H1 (cell line): ENCODE measurements around the gene STAT4. TPM values are rescaled to one million over a fixed set of nuclear protein-coding genes. Genes with fewer than 3 reads are reported as not detected.
A peak's percentile ranks its signal among the peaks of the same experiment; 100 is the strongest.

Experiments used
- CTCF ChIA-PET: fragments of 300-600 bp; sonication (Branson Sonifier 250); formaldehyde crosslinking; loops from one replicate; lab custom pipeline; 2021; ENCODE audit not compliant: partially characterized antibody; lab: Charles Lee
- POLR2A ChIA-PET: fragments of 300-600 bp; sonication (Branson Sonifier 250); formaldehyde crosslinking; loops from one replicate; lab custom pipeline; 2021; ENCODE audit warnings: inconsistent platforms; ENCODE audit not compliant: partially characterized antibody; lab: Charles Lee
- DNase-seq, 2 experiments: peaks; one replicate each; pipeline versions ENCODE4 v3.0.0 to v3.0.0-alpha.2; 2010 to 2022; ENCODE audit warnings: low spot score in 2 of 2, low read depth in 1 of 2, mixed read lengths in 1 of 2
- FAIRE-seq: peaks from 2 replicates; lab custom pipeline; 2011; peaks lifted over from hg19 to GRCh38; lab: Jason Lieb, UNC
- H2AFZ ChIP-seq: 2 replicates; pipeline ENCODE4 v1.8.1; 2012; ENCODE audit warnings: low read length, inconsistent platforms
- H2AK5ac ChIP-seq: 2 replicates; pipeline ENCODE4 v1.6.1; 2013; ENCODE audit warnings: low read depth, low read length
- H2BK120ac ChIP-seq: replicated peaks from 2 replicates; pipeline ENCODE3; 2013; ENCODE audit warnings: low read depth, low read length, inconsistent platforms
- H2BK12ac ChIP-seq: 2 replicates; pipeline ENCODE4 v1.6.1; 2013; ENCODE audit warnings: low read depth, low read length
- H2BK15ac ChIP-seq: 2 replicates; pipeline ENCODE4 v1.6.1; 2013; ENCODE audit warnings: low read length
- H2BK20ac ChIP-seq: 2 replicates; pipeline ENCODE4 v1.6.1; 2013; ENCODE audit warnings: low read length
- H2BK5ac ChIP-seq: 2 replicates; pipeline ENCODE4 v1.6.1; 2013; ENCODE audit warnings: low read depth, low read length
- H3K14ac ChIP-seq: 2 replicates; pipeline ENCODE4 v1.6.1; 2013; ENCODE audit warnings: inconsistent platforms; ENCODE audit not compliant: insufficient read length
- H3K18ac ChIP-seq: 2 replicates; pipeline ENCODE4 v1.6.1; 2013; ENCODE audit warnings: low read length; ENCODE audit errors: extremely low read depth
- H3K23ac ChIP-seq: 2 replicates; pipeline ENCODE4 v1.6.1; 2013; ENCODE audit warnings: inconsistent platforms; ENCODE audit not compliant: insufficient read length
- H3K23me2 ChIP-seq: 2 replicates; pipeline ENCODE4 v1.6.1; 2013; ENCODE audit warnings: low read depth, low read length
- H3K27ac ChIP-seq: 2 replicates; pipeline ENCODE4 v1.6.1; 2011; ENCODE audit warnings: low read depth, low read length, inconsistent platforms
- H3K27me3 ChIP-seq, 4 experiments: replicated peaks in 1 of 4; 1 replicate in 1 of 4; 2 replicates in 3 of 4; pipeline versions ENCODE4 v1.6.1 to v1.8.1; 2011 to 2013; ENCODE audit warnings: low read length in 3 of 4, mild to moderate bottlenecking in 3 of 4, inconsistent platforms in 2 of 4, mixed read lengths in 2 of 4, moderate library complexity in 1 of 4; ENCODE audit not compliant: control insufficient read depth in 3 of 4, insufficient read depth in 3 of 4; ENCODE audit errors: extremely low read depth in 1 of 4
- H3K36me3 ChIP-seq, 4 experiments: 2 replicates each; pipeline versions ENCODE4 v1.6.1 to v1.8.1; 2011 to 2013; ENCODE audit warnings: mild to moderate bottlenecking in 4 of 4, low read length in 3 of 4, moderate library complexity in 2 of 4, control low read depth in 1 of 4, inconsistent platforms in 1 of 4; ENCODE audit not compliant: insufficient read depth in 4 of 4, control insufficient read depth in 2 of 4
- H3K4ac ChIP-seq: replicated peaks from 2 replicates; pipeline ENCODE3; 2013; ENCODE audit warnings: low read length, low read depth, mixed read lengths, inconsistent platforms; ENCODE audit not compliant: insufficient read length
- H3K4me1 ChIP-seq, 4 experiments: replicated peaks in 1 of 4; 1 replicate in 1 of 4; 2 replicates in 3 of 4; pipeline versions ENCODE4 v1.6.1 to v1.8.1; 2011 to 2013; ENCODE audit warnings: low read length in 3 of 4, inconsistent platforms in 2 of 4, mixed read lengths in 1 of 4; ENCODE audit not compliant: insufficient read depth in 4 of 4, control insufficient read depth in 3 of 4
- H3K4me2 ChIP-seq, 2 experiments: 2 replicates each; pipeline versions ENCODE4 v1.6.1 to v1.8.1; 2011 to 2013; ENCODE audit warnings: low read depth in 2 of 2, low read length in 2 of 2, control low read depth in 1 of 2, inconsistent platforms in 1 of 2, mild to moderate bottlenecking in 1 of 2; ENCODE audit not compliant: insufficient read depth in 1 of 2
- H3K4me3 ChIP-seq, 4 experiments: fragments of 200-600, 300-600 bp in 1 of 4; sonication (generic), shearing (Covaris generic), sonication (Bioruptor Twin) in 1 of 4; 2 replicates each; pipeline versions ENCODE4 v1.5.1 to v1.8.1; 2011 to 2016; ENCODE audit warnings: low read length in 4 of 4, low read depth in 3 of 4, control low read depth in 2 of 4, inconsistent platforms in 2 of 4, mild to moderate bottlenecking in 2 of 4, mixed read lengths in 1 of 4, moderate library complexity in 1 of 4; ENCODE audit not compliant: insufficient read depth in 2 of 4; ENCODE audit errors: extremely low read depth in 1 of 4
- H3K56ac ChIP-seq: replicated peaks from 2 replicates; pipeline ENCODE3; 2013; ENCODE audit warnings: low read depth, mild to moderate bottlenecking, mixed read lengths, low read length, inconsistent platforms; ENCODE audit not compliant: insufficient read length
- H3K79me1 ChIP-seq: 2 replicates; pipeline ENCODE4 v1.6.1; 2013; ENCODE audit warnings: low read depth, low read length, control low read depth
- H3K79me2 ChIP-seq, 2 experiments: 2 replicates each; pipeline versions ENCODE4 v1.6.1 to v1.8.1; 2012 to 2013; ENCODE audit warnings: low read length in 2 of 2, mild to moderate bottlenecking in 2 of 2, inconsistent platforms in 1 of 2; ENCODE audit not compliant: insufficient read depth in 2 of 2, control insufficient read depth in 1 of 2
- H3K9ac ChIP-seq, 4 experiments: replicated peaks in 1 of 4; 1 replicate in 1 of 4; 2 replicates in 3 of 4; pipeline versions ENCODE4 v1.6.1 to v1.8.1; 2011 to 2013; ENCODE audit warnings: low read depth in 3 of 4, low read length in 3 of 4, control low read depth in 2 of 4, mild to moderate bottlenecking in 2 of 4, moderate library complexity in 2 of 4, inconsistent platforms in 1 of 4; ENCODE audit errors: extremely low read depth in 1 of 4
- H3K9me3 ChIP-seq, 2 experiments: 2 replicates each; pipeline versions ENCODE4 v1.6.1 to v1.8.1; 2012 to 2013; ENCODE audit warnings: mild to moderate bottlenecking in 2 of 2, moderate library complexity in 2 of 2, control low read depth in 1 of 2, inconsistent platforms in 1 of 2, low read depth in 1 of 2, low read length in 1 of 2, mixed read lengths in 1 of 2; ENCODE audit not compliant: insufficient read depth in 2 of 2
- H4K20me1 ChIP-seq, 2 experiments: replicated peaks in 1 of 2; 2 replicates each; pipeline versions ENCODE3 to v1.8.1; 2011 to 2013; ENCODE audit warnings: inconsistent platforms in 2 of 2, low read length in 2 of 2, mild to moderate bottlenecking in 1 of 2; ENCODE audit not compliant: insufficient read depth in 2 of 2, control insufficient read depth in 1 of 2
- H4K5ac ChIP-seq: 2 replicates; pipeline ENCODE4 v1.6.1; 2013; ENCODE audit warnings: low read length, low read depth, mixed read lengths, inconsistent platforms; ENCODE audit not compliant: insufficient read length
- H4K8ac ChIP-seq: 2 replicates; pipeline ENCODE4 v1.8.0; 2013; ENCODE audit warnings: mild to moderate bottlenecking, moderate library complexity, low read length, inconsistent platforms; ENCODE audit not compliant: insufficient read depth; ENCODE audit errors: extremely low read depth
- H4K91ac ChIP-seq: replicated peaks from 2 replicates; pipeline ENCODE3; 2013; ENCODE audit warnings: low read length, mixed read lengths, inconsistent platforms; ENCODE audit not compliant: insufficient read length
- BACH1 ChIP-seq: IDR thresholded peaks from 2 replicates; pipeline ENCODE4 v1.6.1; 2012; ENCODE audit warnings: low read length, improper control_type of control experiment
- CREB1 ChIP-seq: IDR thresholded peaks from 2 replicates; pipeline ENCODE4 v1.6.1; 2012; ENCODE audit warnings: inconsistent platforms
- CTBP2 ChIP-seq: IDR thresholded peaks from 2 replicates; pipeline ENCODE4 v1.7.0; 2011; ENCODE audit warnings: borderline replicate concordance, mild to moderate bottlenecking, moderate library complexity, mixed read lengths, low read length; ENCODE audit not compliant: insufficient read depth, insufficient read length
- FOSL1 ChIP-seq: IDR thresholded peaks from 2 replicates; pipeline ENCODE4 v1.6.1; 2011; ENCODE audit warnings: mild to moderate bottlenecking, low read depth, low read length, moderate library complexity; ENCODE audit not compliant: insufficient read depth
- HDAC2 ChIP-seq, 2 experiments: fragments of 300-600 bp in 1 of 2; sonication (generic) in 1 of 2; IDR thresholded peaks; 2 replicates each; pipeline ENCODE4 v1.6.1; 2011 to 2012; ENCODE audit warnings: low read depth in 2 of 2, low read length in 2 of 2, mild to moderate bottlenecking in 2 of 2, moderate library complexity in 2 of 2, borderline replicate concordance in 1 of 2, inconsistent platforms in 1 of 2
- SAP30 ChIP-seq: fragments of 300-600 bp; sonication (generic); IDR thresholded peaks from 2 replicates; pipeline ENCODE4 v1.7.1; 2012; ENCODE audit warnings: low read length, moderate library complexity, mild to moderate bottlenecking, inconsistent platforms; ENCODE audit not compliant: insufficient read depth, insufficient replicate concordance
- SIRT6 ChIP-seq: IDR thresholded peaks from one replicate; pipeline ENCODE4 v1.7.1; 2012; ENCODE audit warnings: low read length, inconsistent platforms
- SP1 ChIP-seq: IDR thresholded peaks from 2 replicates; pipeline ENCODE4 v1.6.1; 2011; ENCODE audit warnings: low read depth, low read length
- TCF12 ChIP-seq: IDR thresholded peaks from 2 replicates; pipeline ENCODE4 v1.6.1; 2011; ENCODE audit warnings: low read depth, mild to moderate bottlenecking, low read length
- WGBS, 2 experiments: shearing (Covaris generic) in 1 of 2; methylation state at CpG; one replicate each; pipeline versions ENCODE4 v1.1.6 to v1.1.7; 2013 to 2015; ENCODE audit warnings: low lambda C conversion rate in 2 of 2, mixed read lengths in 2 of 2, inconsistent platforms in 1 of 2, low coverage in 1 of 2, missing lambda C conversion rate in 1 of 2; ENCODE audit not compliant: insufficient replicate concordance in 2 of 2, insufficient coverage in 1 of 2, insufficient read length in 1 of 2; ENCODE audit errors: extremely low coverage in 1 of 2, missing lambda C conversion rate in 1 of 2; 5-methylcytosine and 5-hydroxymethylcytosine counted together
- polyA plus RNA-seq, 7 experiments: library from polyadenylated mRNA; depleted of rRNA in 3 of 7; stranded (reverse) in 5 of 7; unstranded in 2 of 7; fragments of >200 nt in 5 of 7; fragments of 200-250 nt in 2 of 7; gene quantifications; 1 replicate in 5 of 7; 2 replicates in 1 of 7; 4 replicates in 1 of 7; pipeline versions ENCODE4 v1.2.1 to v1.2.3, GENCODE V29; 2011 to 2013; ENCODE audit warnings: missing spikeins in 2 of 7, mixed read lengths in 2 of 7
- total RNA-seq: library from RNA; stranded (reverse); fragmentation: NEBNext Ultra II Directional; extraction: Animal tissue kit (Norgen Biotek cat#: 25700); gene quantifications from 2 replicates; pipeline ENCODE4 v1.2.1, GENCODE V29; 2021
- TF ChIP-seq, protein P1 (sequence below): IDR thresholded peaks from 2 replicates; pipeline ENCODE4 v1.6.1; 2012; ENCODE audit warnings: inconsistent platforms

The STAT4 gene
- total and polyA plus RNA-seq, 2 of the 8 experiments (the other 6 are each of a cell fraction or from before 2014, with no cell fraction given), result 0.36 to 0.63 TPM

DNA sequence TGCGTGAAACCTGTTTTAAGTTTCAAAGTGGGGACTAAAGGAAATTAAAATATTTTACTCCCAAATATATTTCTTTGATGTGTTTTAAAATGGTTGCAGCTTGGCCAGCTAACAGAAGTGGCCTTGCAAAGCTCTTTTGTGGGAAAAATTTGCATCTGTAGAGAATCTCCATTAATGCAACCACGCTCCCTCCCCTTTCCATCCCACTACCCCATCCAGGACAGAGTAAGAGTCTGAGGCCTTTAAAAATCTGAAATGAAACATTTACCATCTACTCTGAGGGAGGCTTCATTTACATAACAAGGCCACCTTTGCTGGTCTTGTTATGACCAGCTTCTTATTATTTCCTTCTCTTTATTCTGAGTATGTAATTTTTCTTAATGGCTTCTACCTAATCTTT is 63.5 kb downstream of the STAT4 start:
- no peaks in the 10 kb centered on the region for H3K79me2 ChIP-seq
- TF ChIP-seq TCF12 (no peak), FOSL1 (no peak), SP1 (no peak), BACH1 (no peak), HDAC2 (IDR thresholded peaks at IDR 0.05; ENCODE audit: borderline replicate concordance in 1 of 2, low read depth in 2 of 2, low read length in 2 of 2) (no peak), SIRT6 (no peak), SAP30 (no peak), CTBP2 (no peak), CREB1 (no peak)
- TF ChIP-seq, protein P1, sequence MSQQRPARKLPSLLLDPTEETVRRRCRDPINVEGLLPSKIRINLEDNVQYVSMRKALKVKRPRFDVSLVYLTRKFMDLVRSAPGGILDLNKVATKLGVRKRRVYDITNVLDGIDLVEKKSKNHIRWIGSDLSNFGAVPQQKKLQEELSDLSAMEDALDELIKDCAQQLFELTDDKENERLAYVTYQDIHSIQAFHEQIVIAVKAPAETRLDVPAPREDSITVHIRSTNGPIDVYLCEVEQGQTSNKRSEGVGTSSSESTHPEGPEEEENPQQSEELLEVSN, result no peak
- H3K23me2 ChIP-seq, result no peaks in the 10 kb centered on the region
- H2AFZ ChIP-seq, result no peak overlapping the region
- H3K9ac ChIP-seq, result no peak overlapping the region
- no peaks in the 10 kb centered on the region; a peak in 1 of 7 replicates for H3K4me1 ChIP-seq
- CTCF ChIA-PET, result interaction anchor here (0.6 to 1.7 kb wide), 2 partner anchors 36 to 121 kb away, joined by 4 to 5 read pairs; no protein-coding TSS in a partner anchor
- H3K18ac ChIP-seq, result no peak overlapping the region
- H3K14ac ChIP-seq, result no peak overlapping the region
- no peaks in the 10 kb centered on the region for H3K27me3 ChIP-seq
- H3K27ac ChIP-seq, result no peak overlapping the region
- peak overlapping the region in 1 of 2 experiments; percentile 22; a peak in 1 of 4 replicates for H3K4me2 ChIP-seq
- 0 out of 8 replicates have a peak overlapping the region, but pooled peaks of 1 of the 4 experiments have one; percentile 5 for H3K4me3 ChIP-seq
- peaks cover 2 to 3% of the 10 kb centered on the region in 2 experiments; a peak in 1 of 4 replicates for H3K9me3 ChIP-seq
- POLR2A ChIA-PET, result interaction anchor here (0.6 kb wide), 1 partner anchor 28 kb away, joined by 3 read pairs; no protein-coding TSS in a partner anchor
- no peak overlapping the region for H2BK15ac ChIP-seq
- H2BK12ac ChIP-seq, result no peak overlapping the region
- 67% methylated on average over 2 of the region's 2 CpGs; no CpG with 5 or more reads in 1 of the 2 experiments for WGBS, 2 experiments
- H2AK5ac ChIP-seq, result no peak overlapping the region
- no peak overlapping the region for H4K91ac ChIP-seq
- no peaks in the 10 kb centered on the region for H3K79me1 ChIP-seq
- no peak overlapping the region for H2BK5ac ChIP-seq
- H3K36me3 ChIP-seq, result no peaks in the 10 kb centered on the region
- H2BK120ac ChIP-seq, result no peak overlapping the region
- no peaks in the 10 kb centered on the region for H4K20me1 ChIP-seq
- no peak overlapping the region for H2BK20ac ChIP-seq
- H3K23ac ChIP-seq, result no peak overlapping the region
- no peak overlapping the region for H3K56ac ChIP-seq
- no peak for DNase-seq
- peak overlapping the region; percentile 62 for H4K5ac ChIP-seq
- H4K8ac ChIP-seq, result no peak overlapping the region
- FAIRE-seq, result no peak
- H3K4ac ChIP-seq, result no peak overlapping the region
